ENCODE data around the gene RBM44.

DNA sequence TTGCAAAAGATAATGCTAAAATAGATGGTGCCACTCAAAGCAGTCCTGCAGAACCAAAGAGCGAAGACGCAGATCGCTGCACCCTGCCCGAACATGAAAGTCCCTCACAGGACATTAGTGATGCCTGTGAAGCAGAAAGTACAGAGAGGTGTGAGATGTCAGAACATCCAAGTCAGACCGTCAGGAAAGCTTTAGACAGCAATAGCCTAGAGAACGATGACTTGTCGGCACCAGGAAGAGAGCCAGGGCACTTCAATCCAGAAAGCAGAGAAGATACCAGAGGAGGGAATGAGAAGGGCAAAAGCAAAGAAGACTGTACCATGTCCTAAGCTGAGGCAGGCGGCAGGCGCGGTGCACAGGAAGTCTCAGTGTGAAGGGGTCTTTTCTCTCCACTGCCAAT lies 34.8 kb upstream of the RBM44 start:
- TF ChIP-seq, protein P1, sequence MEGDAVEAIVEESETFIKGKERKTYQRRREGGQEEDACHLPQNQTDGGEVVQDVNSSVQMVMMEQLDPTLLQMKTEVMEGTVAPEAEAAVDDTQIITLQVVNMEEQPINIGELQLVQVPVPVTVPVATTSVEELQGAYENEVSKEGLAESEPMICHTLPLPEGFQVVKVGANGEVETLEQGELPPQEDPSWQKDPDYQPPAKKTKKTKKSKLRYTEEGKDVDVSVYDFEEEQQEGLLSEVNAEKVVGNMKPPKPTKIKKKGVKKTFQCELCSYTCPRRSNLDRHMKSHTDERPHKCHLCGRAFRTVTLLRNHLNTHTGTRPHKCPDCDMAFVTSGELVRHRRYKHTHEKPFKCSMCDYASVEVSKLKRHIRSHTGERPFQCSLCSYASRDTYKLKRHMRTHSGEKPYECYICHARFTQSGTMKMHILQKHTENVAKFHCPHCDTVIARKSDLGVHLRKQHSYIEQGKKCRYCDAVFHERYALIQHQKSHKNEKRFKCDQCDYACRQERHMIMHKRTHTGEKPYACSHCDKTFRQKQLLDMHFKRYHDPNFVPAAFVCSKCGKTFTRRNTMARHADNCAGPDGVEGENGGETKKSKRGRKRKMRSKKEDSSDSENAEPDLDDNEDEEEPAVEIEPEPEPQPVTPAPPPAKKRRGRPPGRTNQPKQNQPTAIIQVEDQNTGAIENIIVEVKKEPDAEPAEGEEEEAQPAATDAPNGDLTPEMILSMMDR (IDR thresholded peaks at IDR 0.05), result no peak
- no peak for TF ChIP-seq POLR2A (IDR thresholded peaks at IDR 0.05)
